Breast epithelium (tissue), 4 donors: ENCODE measurements around the gene SH3TC1. TPM values are rescaled to one million over a fixed set of nuclear protein-coding genes. Genes with fewer than 3 reads are reported as not detected.

Experiments used
- DNase-seq, 2 donors: peaks; one replicate each; pipeline ENCODE4 v3.0.0-alpha.2; 2019; ENCODE audit warnings: low spot score in 2 of 2
- H3K27ac ChIP-seq, 2 donors: fragments of 200-600 bp; sonication (generic) in 1 of 2; one replicate each; pipeline ENCODE4 v1.5.1; 2016 to 2019; ENCODE audit warnings: mild to moderate bottlenecking in 1 of 2
- H3K27me3 ChIP-seq, 2 donors: fragments of 200-600 bp; sonication (generic) in 1 of 2; one replicate each; pipeline versions ENCODE4 v1.5.1 to v1.6.0; 2017 to 2019; ENCODE audit warnings: control low read depth in 1 of 2, mild to moderate bottlenecking in 1 of 2
- H3K36me3 ChIP-seq: fragments of 200-600 bp; one replicate; pipeline ENCODE4 v1.5.1; 2019
- H3K4me1 ChIP-seq, 2 donors: fragments of 200-600 bp; sonication (generic); one replicate each; pipeline ENCODE4 v1.5.1; 2016 to 2019; ENCODE audit warnings: control low read depth in 1 of 2
- H3K4me3 ChIP-seq, 3 donors: fragments of 200-600 bp; sonication (generic); 1 replicate in 2 of 3; 2 replicates in 1 of 3; pipeline ENCODE4 v1.5.1; 2016 to 2019; ENCODE audit warnings: mild to moderate bottlenecking in 3 of 3, moderate library complexity in 2 of 3
- H3K9me3 ChIP-seq, 2 donors: fragments of 200-600 bp; sonication (generic) in 1 of 2; one replicate each; pipeline ENCODE4 v1.5.1; 2016 to 2019; ENCODE audit warnings: control low read depth in 1 of 2
- CTCF ChIP-seq, 3 donors: fragments of 450-650 bp; IDR thresholded peaks; one replicate each; pipeline ENCODE4 v1.5.1; 2016 to 2017; ENCODE audit warnings: antibody characterized with exemption in 3 of 3, mild to moderate bottlenecking in 3 of 3, moderate library complexity in 3 of 3
- POLR2A ChIP-seq: fragments of 450-650 bp; IDR thresholded peaks from one replicate; pipeline ENCODE4 v1.6.1; 2016; ENCODE audit warnings: antibody characterized with exemption, mild to moderate bottlenecking, moderate library complexity
- POLR2AphosphoS5 ChIP-seq, 3 donors: sonication (generic); formaldehyde crosslinking; IDR thresholded peaks; one replicate each; pipeline ENCODE4 v1.6.1; 2017; ENCODE audit warnings: antibody characterized with exemption in 3 of 3
- intact Hi-C: fragments of 100-400 bp; cut with DNase I; formaldehyde crosslinking; loops from one replicate; pipeline ENCODE4 v1.15.1; 2023; ENCODE audit warnings: low total_unique reads
- total RNA-seq, 3 donors: library from RNA; depleted of rRNA; stranded (reverse); fragments of >200 nt; gene quantifications; one replicate each; pipeline ENCODE4 v1.1.0, GENCODE V29; 2016

Gene SH3TC1
- total RNA-seq, 3 donors from 2014 or later, result 16.4 to 28.8 (median 17.3) TPM

GRCh38 chr4:8212622-8213021 is 13.5 kb downstream of the SH3TC1 start:
- TF ChIP-seq POLR2A, result no peak
- no peak for TF ChIP-seq POLR2AphosphoS5 (IDR thresholded peaks at IDR 0.05)
- TF ChIP-seq CTCF (IDR thresholded peaks at IDR 0.05), result no peak
- Histone ChIP-seq H3K27me3 (no peaks in the 10 kb centered on the region), H3K4me3 (no peak overlapping the region), H3K36me3 (no peaks in the 10 kb centered on the region), H3K9me3 (no peaks in the 10 kb centered on the region), H3K4me1 (no peaks in the 10 kb centered on the region), H3K27ac (no peak overlapping the region)
- no peak for DNase-seq
- intact Hi-C loops, result no loop called here

GRCh38 chr4:8213121-8213520 is 14.0 kb downstream of the SH3TC1 start:
- H3K4me3 ChIP-seq, result no peak overlapping the region
- intact Hi-C loops, result no loop called here
- TF ChIP-seq POLR2A (no peak), CTCF (IDR thresholded peaks at IDR 0.05) (no peak), POLR2AphosphoS5 (IDR thresholded peaks at IDR 0.05) (no peak)
- H3K27me3 ChIP-seq, result no peaks in the 10 kb centered on the region
- no peaks in the 10 kb centered on the region for H3K36me3 ChIP-seq
- no peaks in the 10 kb centered on the region for H3K9me3 ChIP-seq
- no peak for DNase-seq
- no peaks in the 10 kb centered on the region for H3K4me1 ChIP-seq
- H3K27ac ChIP-seq, result no peak overlapping the region

- H3K27ac ChIP-seq, result no peak overlapping the region
- H3K9me3 ChIP-seq, result no peaks in the 10 kb centered on the region
- H3K36me3 ChIP-seq, result no peaks in the 10 kb centered on the region
- no peaks in the 10 kb centered on the region for H3K27me3 ChIP-seq
- no peak for TF ChIP-seq CTCF (IDR thresholded peaks at IDR 0.05)
- no peak for TF ChIP-seq POLR2A
- no peak for TF ChIP-seq POLR2AphosphoS5 (IDR thresholded peaks at IDR 0.05)
- no peaks in the 10 kb centered on the region for H3K4me1 ChIP-seq
- intact Hi-C loops, result no loop called here
- no peak for DNase-seq
- no peak overlapping the region for H3K4me3 ChIP-seq
Observed at GRCh38 chr4:8214136-8214535, 15.0 kb downstream of the SH3TC1 start.

GRCh38 chr4:8215001-8215427 is 15.9 kb downstream of the SH3TC1 start:
- intact Hi-C loops, result no loop called here
- DNase-seq, result no peak
- Histone ChIP-seq H3K27ac (peak overlapping the region in 1 of 2 donors; percentile 5), H3K27me3 (no peaks in the 10 kb centered on the region), H3K9me3 (no peaks in the 10 kb centered on the region), H3K36me3 (no peaks in the 10 kb centered on the region), H3K4me1 (no peaks in the 10 kb centered on the region), H3K4me3 (no peak overlapping the region)
- TF ChIP-seq POLR2AphosphoS5 (IDR thresholded peaks at IDR 0.05) (peak in 1 of 3 donors; percentile 17), CTCF (IDR thresholded peaks at IDR 0.05) (no peak)

- intact Hi-C loops, result no loop called here
- Histone ChIP-seq H3K36me3 (no peaks in the 10 kb centered on the region), H3K27ac (peak overlapping the region in 1 of 2 donors; percentile 5), H3K27me3 (no peaks in the 10 kb centered on the region), H3K9me3 (no peaks in the 10 kb centered on the region), H3K4me1 (no peaks in the 10 kb centered on the region), H3K4me3 (no peak overlapping the region)
- no peak for DNase-seq
- no peak for TF ChIP-seq POLR2AphosphoS5 (IDR thresholded peaks at IDR 0.05)
- TF ChIP-seq CTCF (IDR thresholded peaks at IDR 0.05), result no peak
- TF ChIP-seq POLR2A, result no peak
Observed at GRCh38 chr4:8215641-8216442, 16.8 kb downstream of the SH3TC1 start.
